ENCODE data around the gene UHRF1.
"Not testable (repeated sequence)": the region's sequence is repeated elsewhere in the genome, so short reads cannot be mapped to it uniquely, and the experiment has no call there.

Gene UHRF1

GRCh38 chr19:4900879-4901278 lies 8.4 kb upstream of the UHRF1 start:
- not testable (repeated sequence) for H3K9me3 ChIP-seq (ENCODE audit: insufficient read depth, low read depth, low read length); H3K9ac ChIP-seq (ENCODE audit: low read depth, low read length); H3K4me1 ChIP-seq (ENCODE audit: insufficient read depth, low read length); H3K27ac ChIP-seq (ENCODE audit: low read depth, low read length); H3K4me3 ChIP-seq (ENCODE audit: low read length); H3K36me3 ChIP-seq (ENCODE audit: insufficient read depth, low read length)
- peaks cover 13% of the 10 kb centered on the region for H3K27me3 ChIP-seq (ENCODE audit: insufficient read depth, low read length)
- WGBS = 95% methylated on average over 13 of the region's 13 CpGs

DNA sequence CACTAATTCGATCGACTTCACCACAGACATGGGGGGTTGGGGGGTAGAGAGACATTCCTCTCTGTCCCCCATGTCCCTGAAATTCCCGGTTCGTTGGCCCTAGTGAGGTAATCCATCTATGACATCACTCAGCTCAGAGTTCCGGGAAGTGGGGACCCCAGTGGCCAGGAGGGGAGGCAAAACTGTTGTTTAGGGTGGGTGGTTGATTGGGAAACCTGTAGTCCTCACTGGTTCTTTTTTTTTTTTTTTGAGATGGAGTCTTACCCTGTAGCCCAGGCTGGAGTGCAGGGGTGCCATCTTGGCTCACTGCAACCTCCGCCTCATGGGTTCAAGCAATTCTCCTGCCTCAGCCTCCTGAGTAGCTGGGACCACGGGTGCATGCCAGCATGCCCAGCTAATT lies 6.5 kb upstream of the UHRF1 start, which contains the start of gene ARRDC5:
Gene ARRDC5, minus strand, starts transcription at position 101 of the 400 bp plus-strand sequence. Its CDS starts 71 bp downstream, at position 30.
- H3K9me3 ChIP-seq (ENCODE audit: insufficient read depth, low read depth, low read length) = no peaks in the 10 kb centered on the region
- WGBS = 96% methylated on average over 5 of the region's 7 CpGs
- H3K4me3 ChIP-seq (ENCODE audit: low read length) = no peak within 1 kb of the TSS
- no peaks in the 10 kb centered on the region for H3K36me3 ChIP-seq (ENCODE audit: insufficient read depth, low read length)
- H3K9ac ChIP-seq (ENCODE audit: low read depth, low read length) = no peak within 1 kb of the TSS
- H3K27me3 ChIP-seq (ENCODE audit: insufficient read depth, low read length) = no peaks in the 10 kb centered on the region; the same call in 1 of the 2 replicates
- no peaks in the 10 kb centered on the region for H3K4me1 ChIP-seq (ENCODE audit: insufficient read depth, low read length)
- no peak within 1 kb of the TSS for H3K27ac ChIP-seq (ENCODE audit: low read depth, low read length)

GRCh38 chr19:4904481-4904880 lies 4.8 kb upstream of the UHRF1 start:
- Histone ChIP-seq H3K9ac (ENCODE audit: low read depth, low read length) (no peak overlapping the region), H3K27me3 (ENCODE audit: insufficient read depth, low read length) (no peaks in the 10 kb centered on the region; the same call in 1 of the 2 replicates), H3K36me3 (ENCODE audit: insufficient read depth, low read length) (no peaks in the 10 kb centered on the region), H3K9me3 (ENCODE audit: insufficient read depth, low read depth, low read length) (no peaks in the 10 kb centered on the region), H3K4me1 (ENCODE audit: insufficient read depth, low read length) (0 out of 2 replicates have a peak, but pooled peaks cover 7% of the 10 kb centered on the region), H3K27ac (ENCODE audit: low read depth, low read length) (no peak overlapping the region), H3K4me3 (ENCODE audit: low read length) (no peak overlapping the region)
- 94% methylated on average over 3 of the region's 3 CpGs for WGBS

- WGBS = 96% methylated on average over 8 of the region's 8 CpGs
- no peak overlapping the region for H3K27ac ChIP-seq (ENCODE audit: low read depth, low read length)
- H3K4me3 ChIP-seq (ENCODE audit: low read length) = no peak overlapping the region
- no peaks in the 10 kb centered on the region for H3K9me3 ChIP-seq (ENCODE audit: insufficient read depth, low read depth, low read length)
- H3K36me3 ChIP-seq (ENCODE audit: insufficient read depth, low read length) = peaks cover 5% of the 10 kb centered on the region; the same call in 1 of the 2 replicates
- H3K27me3 ChIP-seq (ENCODE audit: insufficient read depth, low read length) = no peaks in the 10 kb centered on the region; the same call in 1 of the 2 replicates
- H3K4me1 ChIP-seq (ENCODE audit: insufficient read depth, low read length) = peaks cover 22% of the 10 kb centered on the region; the same call in 1 of the 2 replicates
- H3K9ac ChIP-seq (ENCODE audit: low read depth, low read length) = no peak overlapping the region
Observed at GRCh38 chr19:4906963-4907362, 2.3 kb upstream of the UHRF1 start.

- Histone ChIP-seq H3K36me3 (ENCODE audit: insufficient read depth, low read length) (peaks cover 19% of the 10 kb centered on the region), H3K9me3 (ENCODE audit: insufficient read depth, low read depth, low read length) (no peaks in the 10 kb centered on the region), H3K27me3 (ENCODE audit: insufficient read depth, low read length) (no peaks in the 10 kb centered on the region; the same call in 1 of the 2 replicates), H3K4me3 (ENCODE audit: low read length) (no peak overlapping the region), H3K27ac (ENCODE audit: low read depth, low read length) (no peak overlapping the region), H3K4me1 (ENCODE audit: insufficient read depth, low read length) (peaks cover 27% of the 10 kb centered on the region; the same call in 1 of the 2 replicates), H3K9ac (ENCODE audit: low read depth, low read length) (no peak overlapping the region; the same call in 1 of the 2 replicates)
- WGBS = 66% methylated on average over 5 of the region's 5 CpGs
Observed at GRCh38 chr19:4908360-4908759, 941 bp upstream of the UHRF1 start.

DNA sequence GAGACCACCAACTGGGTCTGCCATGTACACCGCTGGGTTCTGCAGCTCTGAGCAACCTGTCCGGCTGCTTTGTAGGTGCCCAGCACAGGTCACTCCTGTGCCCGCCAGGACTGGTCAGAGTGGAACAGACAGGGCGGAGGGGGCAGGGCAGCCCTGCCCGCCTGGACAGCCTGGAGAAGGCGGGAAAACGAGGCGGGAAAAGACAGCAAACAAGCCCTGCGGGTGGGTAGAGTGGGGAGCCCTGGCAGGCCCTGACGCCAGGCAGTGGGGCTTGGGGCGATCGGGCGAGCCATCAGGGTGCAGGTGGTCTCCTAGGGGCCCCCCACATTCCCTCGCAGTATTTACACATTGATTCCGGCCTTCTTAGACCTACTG lies 533 bp upstream of the UHRF1 start:
- 72% methylated on average over 15 of the region's 15 CpGs for WGBS
- peak overlapping the region; percentile 90 for H3K9ac ChIP-seq (ENCODE audit: low read depth, low read length)
- peaks cover 22% of the 10 kb centered on the region for H3K36me3 ChIP-seq (ENCODE audit: insufficient read depth, low read length)
- H3K4me3 ChIP-seq (ENCODE audit: low read length) = peak overlapping the region; percentile 63
- peaks cover 27% of the 10 kb centered on the region; the same call in 1 of the 2 replicates for H3K4me1 ChIP-seq (ENCODE audit: insufficient read depth, low read length)
- no peaks in the 10 kb centered on the region; the same call in 1 of the 2 replicates for H3K27me3 ChIP-seq (ENCODE audit: insufficient read depth, low read length)
- no peaks in the 10 kb centered on the region for H3K9me3 ChIP-seq (ENCODE audit: insufficient read depth, low read depth, low read length)
- H3K27ac ChIP-seq (ENCODE audit: low read depth, low read length) = no peak overlapping the region

GRCh38 chr19:4909897-4910593 lies 744 bp downstream of the UHRF1 start:
- Histone ChIP-seq H3K27ac (ENCODE audit: low read depth, low read length) (peak overlapping the region; percentile 74; the same call in 1 of the 2 replicates), H3K36me3 (ENCODE audit: insufficient read depth, low read length) (peaks cover 35% of the 10 kb centered on the region)
- WGBS = under 1% methylated on average over 81 of the region's 85 CpGs

GRCh38 chr19:4910594-4911281 lies 1.4 kb downstream of the UHRF1 start:
- Histone ChIP-seq H3K4me1 (ENCODE audit: insufficient read depth, low read length) (peaks cover 27% of the 10 kb centered on the region; the same call in 1 of the 2 replicates), H3K27me3 (ENCODE audit: insufficient read depth, low read length) (no peaks in the 10 kb centered on the region; the same call in 1 of the 2 replicates), H3K27ac (ENCODE audit: low read depth, low read length) (peak overlapping the region; percentile 49; the same call in 1 of the 2 replicates), H3K9ac (ENCODE audit: low read depth, low read length) (peak overlapping the region; percentile 74), H3K4me3 (ENCODE audit: low read length) (peak overlapping the region; percentile 63), H3K36me3 (ENCODE audit: insufficient read depth, low read length) (peaks cover 41% of the 10 kb centered on the region), H3K9me3 (ENCODE audit: insufficient read depth, low read depth, low read length) (no peaks in the 10 kb centered on the region)
- 37% methylated on average over 23 of the region's 23 CpGs for WGBS

More at GRCh38 chr19:4909897-4910593, 744 bp downstream of the UHRF1 start:
- H3K9ac ChIP-seq (ENCODE audit: low read depth, low read length) = peak overlapping the region; percentile 90
- peaks cover 27% of the 10 kb centered on the region; the same call in 1 of the 2 replicates for H3K4me1 ChIP-seq (ENCODE audit: insufficient read depth, low read length)
- no peaks in the 10 kb centered on the region for H3K9me3 ChIP-seq (ENCODE audit: insufficient read depth, low read depth, low read length)
- peak overlapping the region; percentile 63 for H3K4me3 ChIP-seq (ENCODE audit: low read length)
- no peaks in the 10 kb centered on the region; the same call in 1 of the 2 replicates for H3K27me3 ChIP-seq (ENCODE audit: insufficient read depth, low read length)

DNA sequence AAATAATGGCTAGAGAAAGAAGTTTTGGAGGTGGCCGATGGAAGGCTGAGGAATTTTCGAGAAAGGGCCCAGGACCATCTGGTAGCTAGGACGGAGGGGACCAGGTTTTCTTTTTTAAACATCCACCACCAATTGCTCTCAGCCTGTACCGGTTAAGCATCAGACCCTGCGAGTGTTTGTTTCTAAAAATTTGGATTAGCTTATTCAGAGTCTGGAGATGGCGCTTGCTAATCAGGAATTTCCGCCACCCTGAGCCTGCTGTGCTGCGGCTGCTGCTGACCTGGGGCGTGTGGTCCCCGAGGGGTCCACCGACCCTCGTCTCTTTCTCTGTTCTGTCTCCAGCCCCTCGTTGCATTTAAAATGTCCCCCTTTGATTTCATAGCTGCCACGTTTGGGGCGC lies 2.0 kb downstream of the UHRF1 start:
- Histone ChIP-seq H3K27me3 (ENCODE audit: insufficient read depth, low read length) (no peaks in the 10 kb centered on the region; the same call in 1 of the 2 replicates), H3K4me3 (ENCODE audit: low read length) (peak overlapping the region; percentile 63; the same call in 1 of the 2 replicates), H3K27ac (ENCODE audit: low read depth, low read length) (peak overlapping the region; percentile 49), H3K4me1 (ENCODE audit: insufficient read depth, low read length) (peaks cover 27% of the 10 kb centered on the region; the same call in 1 of the 2 replicates), H3K9me3 (ENCODE audit: insufficient read depth, low read depth, low read length) (no peaks in the 10 kb centered on the region), H3K9ac (ENCODE audit: low read depth, low read length) (peak overlapping the region; percentile 74; the same call in 1 of the 2 replicates), H3K36me3 (ENCODE audit: insufficient read depth, low read length) (peaks cover 45% of the 10 kb centered on the region)
- WGBS = 65% methylated on average over 14 of the region's 15 CpGs

DNA sequence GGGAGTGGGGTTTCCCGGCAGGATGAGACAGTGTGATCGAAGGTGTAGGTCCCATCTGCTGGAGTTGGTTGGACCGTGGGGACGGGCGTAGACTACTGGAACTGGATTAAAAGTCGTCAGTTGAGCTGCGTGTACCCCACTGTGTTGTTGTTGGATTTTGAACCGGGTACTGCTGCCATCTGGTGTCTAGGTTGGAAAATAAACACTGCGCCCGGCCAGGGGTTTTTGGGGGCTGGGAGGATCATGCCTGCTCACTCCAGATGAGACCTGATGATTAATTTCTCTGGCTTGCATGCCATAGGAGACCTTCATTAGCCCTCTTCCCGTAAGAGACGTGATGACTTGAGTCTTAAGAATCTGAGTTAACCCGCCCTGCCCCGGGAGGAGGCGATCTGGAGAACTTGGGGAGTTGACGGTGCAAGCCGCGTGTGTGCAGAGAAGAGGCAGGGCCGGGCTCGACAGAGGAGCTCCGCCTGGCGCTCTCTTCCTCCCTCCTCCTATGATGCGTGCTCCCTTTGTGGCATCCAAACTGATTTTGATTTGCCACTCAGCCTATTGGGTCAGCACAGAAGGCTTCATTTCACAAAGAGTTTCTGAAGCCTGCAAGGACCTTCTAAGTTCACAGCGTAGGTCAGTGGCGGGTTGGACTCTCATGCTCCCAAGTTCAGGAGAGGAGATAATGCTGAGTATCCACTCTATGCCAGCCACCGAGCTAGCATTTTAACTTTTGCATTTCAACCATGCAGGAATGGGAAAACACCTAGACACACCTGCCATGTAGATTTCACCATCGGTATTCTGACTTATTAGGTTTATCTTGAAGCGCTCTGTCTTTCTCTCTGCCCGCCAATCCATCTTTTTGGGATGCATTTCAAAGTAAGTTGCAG lies 2.7 kb downstream of the UHRF1 start:
- Histone ChIP-seq H3K27ac (ENCODE audit: low read depth, low read length) (peak overlapping the region; percentile 39; the same call in 1 of the 2 replicates), H3K9ac (ENCODE audit: low read depth, low read length) (peak overlapping the region; percentile 74; the same call in 1 of the 2 replicates), H3K4me1 (ENCODE audit: insufficient read depth, low read length) (peaks cover 27% of the 10 kb centered on the region; the same call in 1 of the 2 replicates), H3K27me3 (ENCODE audit: insufficient read depth, low read length) (no peaks in the 10 kb centered on the region; the same call in 1 of the 2 replicates), H3K36me3 (ENCODE audit: insufficient read depth, low read length) (peaks cover 50% of the 10 kb centered on the region), H3K4me3 (ENCODE audit: low read length) (peak overlapping the region; percentile 63; the same call in 1 of the 2 replicates), H3K9me3 (ENCODE audit: insufficient read depth, low read depth, low read length) (no peaks in the 10 kb centered on the region)
- WGBS = 64% methylated on average over 29 of the region's 29 CpGs

Data from HUES64 (cell line).